Measurements from ENCODE around the gene ABCG8. TPM values are rescaled to one million over a fixed set of nuclear protein-coding genes. Genes with fewer than 3 reads are reported as not detected.

Gene ABCG8
- total RNA-seq, 1 donor, result not detected

DNA sequence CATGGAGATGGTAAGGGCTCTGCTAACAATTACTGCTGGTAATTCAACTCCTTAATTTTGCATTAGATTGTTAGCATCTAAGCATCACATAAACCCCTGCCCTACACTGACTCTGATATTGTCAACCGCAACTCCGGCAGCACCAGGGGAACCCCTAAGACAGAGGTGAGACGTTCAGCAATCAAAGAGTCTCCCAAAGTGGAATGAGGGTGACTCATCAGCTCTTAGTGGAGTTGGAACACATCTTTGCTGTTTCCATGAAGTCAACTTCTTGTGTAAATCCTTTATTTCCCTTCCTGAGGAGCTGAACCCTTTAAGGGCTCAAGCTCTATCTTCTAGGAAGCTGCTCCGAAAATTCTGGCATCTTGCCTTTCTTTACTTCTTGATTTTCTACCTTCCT, 52.1 kb downstream of the ABCG8 start:
- TF ChIP-seq, protein P1, sequence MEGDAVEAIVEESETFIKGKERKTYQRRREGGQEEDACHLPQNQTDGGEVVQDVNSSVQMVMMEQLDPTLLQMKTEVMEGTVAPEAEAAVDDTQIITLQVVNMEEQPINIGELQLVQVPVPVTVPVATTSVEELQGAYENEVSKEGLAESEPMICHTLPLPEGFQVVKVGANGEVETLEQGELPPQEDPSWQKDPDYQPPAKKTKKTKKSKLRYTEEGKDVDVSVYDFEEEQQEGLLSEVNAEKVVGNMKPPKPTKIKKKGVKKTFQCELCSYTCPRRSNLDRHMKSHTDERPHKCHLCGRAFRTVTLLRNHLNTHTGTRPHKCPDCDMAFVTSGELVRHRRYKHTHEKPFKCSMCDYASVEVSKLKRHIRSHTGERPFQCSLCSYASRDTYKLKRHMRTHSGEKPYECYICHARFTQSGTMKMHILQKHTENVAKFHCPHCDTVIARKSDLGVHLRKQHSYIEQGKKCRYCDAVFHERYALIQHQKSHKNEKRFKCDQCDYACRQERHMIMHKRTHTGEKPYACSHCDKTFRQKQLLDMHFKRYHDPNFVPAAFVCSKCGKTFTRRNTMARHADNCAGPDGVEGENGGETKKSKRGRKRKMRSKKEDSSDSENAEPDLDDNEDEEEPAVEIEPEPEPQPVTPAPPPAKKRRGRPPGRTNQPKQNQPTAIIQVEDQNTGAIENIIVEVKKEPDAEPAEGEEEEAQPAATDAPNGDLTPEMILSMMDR (IDR thresholded peaks at IDR 0.05; ENCODE audit: insufficient read depth, low read depth, low read length), result no peak
- DNase-seq (ENCODE audit: low read depth), result peak; percentile 40
- no peak overlapping the region for H3K4me3 ChIP-seq (ENCODE audit: low read depth, low read length)

DNA sequence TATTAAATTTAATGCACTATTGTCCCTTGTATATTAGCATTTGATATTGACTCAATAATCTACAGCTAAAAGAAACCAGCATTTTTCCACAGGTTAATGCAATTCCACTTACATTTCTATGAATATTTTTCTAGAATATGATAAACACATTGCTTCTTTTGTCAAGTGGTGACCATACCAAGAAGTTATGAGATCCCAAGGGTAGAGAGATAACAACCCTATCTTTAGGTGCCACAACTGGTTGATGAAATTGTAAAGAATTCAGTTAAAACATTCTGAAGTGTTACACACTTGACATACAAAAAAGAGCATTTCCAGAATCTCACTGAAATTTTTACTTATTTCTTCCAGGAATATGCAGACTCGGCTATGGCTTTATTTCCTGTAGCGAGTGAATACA, 56.0 kb downstream of the ABCG8 start:
- no peak overlapping the region for H3K4me3 ChIP-seq (ENCODE audit: low read depth, low read length)
- DNase-seq (ENCODE audit: low read depth), result no peak
- TF ChIP-seq, protein P1 (IDR thresholded peaks at IDR 0.05; ENCODE audit: insufficient read depth, low read depth, low read length), result no peak

DNA sequence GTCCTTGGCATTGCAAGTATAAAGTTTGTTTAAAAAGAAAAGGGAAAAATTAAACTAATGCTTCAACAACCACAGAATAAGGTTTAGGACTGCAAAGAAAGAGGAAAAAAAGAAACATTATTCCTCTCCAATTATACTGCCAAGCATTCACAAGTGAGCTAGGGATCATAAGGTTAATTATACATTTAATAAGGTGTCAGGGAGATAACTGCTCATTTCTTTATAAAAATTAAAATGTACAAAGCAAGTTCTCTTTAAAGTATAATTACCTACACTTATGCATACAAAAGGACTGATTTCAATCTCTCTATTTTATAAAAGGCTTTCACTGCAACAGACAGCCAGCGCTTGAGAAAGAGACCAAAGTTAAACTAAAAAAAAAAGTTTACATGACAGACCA, 58.1 kb downstream of the ABCG8 start:
- TF ChIP-seq, protein P1 (IDR thresholded peaks at IDR 0.05; ENCODE audit: insufficient read depth, low read depth, low read length), result no peak
- DNase-seq (ENCODE audit: low read depth), result no peak
- no peak overlapping the region for H3K4me3 ChIP-seq (ENCODE audit: low read depth, low read length)

DNA sequence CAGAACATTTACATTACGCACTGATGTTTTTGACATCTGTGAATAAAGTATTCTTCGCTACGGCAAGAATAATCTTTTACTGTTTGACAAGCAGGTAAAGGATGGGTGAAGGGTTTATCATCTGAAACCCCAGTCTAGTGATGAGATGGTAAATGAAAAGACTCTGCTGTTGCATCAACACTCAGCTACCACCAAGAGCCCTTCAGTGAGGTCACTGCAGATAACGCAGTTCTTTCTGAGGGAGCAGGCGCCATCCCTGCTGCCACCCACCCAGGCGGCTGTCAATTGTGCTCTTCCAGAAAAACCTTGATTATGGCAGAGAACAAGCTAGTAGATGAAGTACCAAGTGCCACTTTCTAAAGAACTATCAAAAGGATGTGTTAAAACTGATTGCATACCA, 58.7 kb downstream of the ABCG8 start:
- no peak for DNase-seq (ENCODE audit: low read depth)
- H3K4me3 ChIP-seq (ENCODE audit: low read depth, low read length), result no peak overlapping the region
- TF ChIP-seq, protein P1 (IDR thresholded peaks at IDR 0.05; ENCODE audit: insufficient read depth, low read depth, low read length), result no peak

DNA sequence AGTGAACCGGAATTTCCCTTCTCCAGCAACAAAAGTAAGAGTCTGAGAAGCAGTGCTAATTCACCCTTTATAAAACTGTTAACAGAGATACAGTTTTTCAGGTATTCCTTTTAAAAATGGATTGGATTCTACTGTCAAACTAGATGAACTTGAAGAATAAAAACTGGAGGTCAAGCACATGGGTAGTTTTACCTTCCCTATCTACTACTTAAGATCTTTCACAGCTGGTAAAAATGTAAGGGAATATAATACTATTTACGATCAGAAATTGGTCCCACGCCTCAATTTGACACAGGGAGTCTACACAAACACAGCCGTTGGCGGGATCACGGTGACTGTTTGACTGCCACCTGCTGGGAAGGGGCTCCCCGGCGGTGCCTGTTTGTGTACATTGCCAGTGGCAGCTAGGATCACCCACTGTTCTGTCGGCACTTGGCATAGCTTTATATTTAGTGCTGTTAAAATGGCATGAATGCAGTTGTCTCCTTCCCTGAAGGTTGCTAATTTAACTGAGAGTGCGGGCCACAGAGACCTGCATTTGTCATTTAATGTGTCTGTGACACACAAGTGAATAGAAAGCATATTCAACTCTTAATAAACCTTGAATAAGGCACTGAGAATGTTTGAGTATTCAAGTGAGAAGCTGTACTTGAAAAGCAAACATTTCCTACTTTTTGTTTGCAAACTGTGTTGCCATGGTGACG, 59.5 kb downstream of the ABCG8 start:
- DNase-seq (ENCODE audit: low read depth), result no peak
- no peak overlapping the region for H3K4me3 ChIP-seq (ENCODE audit: low read depth, low read length)
- TF ChIP-seq, protein P1 (IDR thresholded peaks at IDR 0.05; ENCODE audit: insufficient read depth, low read depth, low read length), result peak; percentile 13

DNA sequence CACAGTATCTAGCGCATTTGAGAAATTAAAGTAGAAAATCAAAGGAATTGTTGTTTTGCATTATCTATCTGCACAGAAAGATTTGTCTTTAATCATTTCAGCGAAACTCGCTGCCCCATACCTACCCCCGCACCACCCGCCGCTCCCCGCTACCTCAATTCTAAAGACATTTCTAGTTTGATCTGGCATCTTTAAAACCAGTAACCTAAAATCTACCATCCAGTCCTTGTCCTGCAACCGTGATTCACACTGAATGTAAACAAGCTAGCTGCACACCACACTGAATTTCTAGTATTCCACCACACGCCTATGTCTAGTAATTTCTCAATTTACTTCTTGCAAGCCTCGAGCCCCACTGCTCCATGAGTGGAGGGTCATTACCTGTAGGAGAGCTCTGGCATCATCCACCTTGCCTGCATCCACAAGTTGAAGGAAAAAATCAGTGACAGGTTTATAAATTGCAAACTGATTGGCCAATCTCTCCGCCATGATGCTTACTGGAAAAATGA, 60.1 kb downstream of the ABCG8 start:
- DNase-seq (ENCODE audit: low read depth), result no peak
- no peak overlapping the region for H3K4me3 ChIP-seq (ENCODE audit: low read depth, low read length)
- TF ChIP-seq, protein P1 (IDR thresholded peaks at IDR 0.05; ENCODE audit: insufficient read depth, low read depth, low read length), result no peak

DNA sequence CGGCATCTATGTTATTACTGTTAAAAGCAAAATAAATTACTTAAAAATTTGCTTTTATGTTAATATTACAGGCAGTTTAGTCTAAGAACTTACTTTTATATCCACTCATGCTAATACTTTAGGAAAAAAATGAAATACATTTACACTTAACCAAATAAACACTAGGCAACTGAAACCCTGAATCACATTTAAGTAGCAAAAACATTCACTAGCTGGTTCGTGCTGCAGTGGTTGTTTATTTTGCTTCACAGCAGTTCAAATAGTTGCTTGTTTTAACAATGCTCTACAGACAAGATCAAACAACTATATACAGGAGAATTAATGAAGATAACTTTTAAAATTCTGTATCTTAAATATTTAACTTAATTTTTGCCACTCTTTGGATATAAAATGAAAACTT, 60.8 kb downstream of the ABCG8 start:
- no peak for DNase-seq (ENCODE audit: low read depth)
- no peak overlapping the region for H3K4me3 ChIP-seq (ENCODE audit: low read depth, low read length)
- TF ChIP-seq, protein P1 (IDR thresholded peaks at IDR 0.05; ENCODE audit: insufficient read depth, low read depth, low read length), result no peak
